ENCODE results near the gene IFNA10. TPM values are rescaled to one million over a fixed set of nuclear protein-coding genes. Genes with fewer than 3 reads are reported as not detected.

The IFNA10 gene
- not detected in 5 replicates for total RNA-seq (2022; extraction: Qiagen RNA extraction; ENCODE audit: low read depth)

GRCh38 chr9:21207043-21207442 lies at the start of gene IFNA10:
Gene IFNA10, minus strand, starts transcription at chr9:21207143. Its CDS starts 46 bp downstream, at chr9:21207097.

GRCh38 chr9:21239911-21240310 lies 33.0 kb upstream of the IFNA10 start, which contains the start of gene IFNA14:
Gene IFNA14, minus strand, starts transcription at chr9:21240005. Its CDS starts 70 bp downstream, at chr9:21239935.

GRCh38 chr9:21228122-21228521 lies 21.2 kb upstream of the IFNA10 start, which contains the start of gene IFNA17:
Gene IFNA17, minus strand, starts transcription at chr9:21228222. Its CDS starts 49 bp downstream, at chr9:21228173.

GRCh38 chr9:21217211-21217610 lies 10.3 kb upstream of the IFNA10 start, which contains the start of gene IFNA16:
Gene IFNA16, minus strand, starts transcription at chr9:21217311. Its CDS starts 6 bp downstream, at chr9:21217305.

GRCh38 chr9:21202105-21202504 lies 4.8 kb downstream of the IFNA10 start, which contains the start of gene IFNA7:
Gene IFNA7, minus strand, starts transcription at chr9:21202205. Its CDS starts 40 bp downstream, at chr9:21202165.

GRCh38 chr9:21187487-21187886 lies 19.5 kb downstream of the IFNA10 start, which contains the start of gene IFNA4:
Gene IFNA4, minus strand, starts transcription at chr9:21187587. Its CDS starts 56 bp downstream, at chr9:21187531.

GRCh38 chr9:21166560-21166959 lies 40.4 kb downstream of the IFNA10 start, which contains the start of gene IFNA21:
Gene IFNA21, minus strand, starts transcription at chr9:21166660. Its CDS starts 48 bp downstream, at chr9:21166612.

Other genes with a start within 250 kb of the IFNA10 start
- 1.0 to 1.6 TPM (median 1.1 TPM) in 5 replicates for gene HACD4, start 175.5 kb downstream of the IFNA10 start, total RNA-seq (2022; extraction: Qiagen RNA extraction; ENCODE audit: low read depth)
- gene IFNB1, start 129.2 kb downstream of the IFNA10 start, total RNA-seq (2022; extraction: Qiagen RNA extraction; ENCODE audit: low read depth) = not detected in 5 replicates
- gene IFNW1, start 65.3 kb downstream of the IFNA10 start, total RNA-seq (2022; extraction: Qiagen RNA extraction; ENCODE audit: low read depth) = not detected in 5 replicates
- not detected in 5 replicates for gene IFNA21, start 40.5 kb downstream of the IFNA10 start, total RNA-seq (2022; extraction: Qiagen RNA extraction; ENCODE audit: low read depth)
- not detected in 5 replicates for gene IFNA4, start 19.6 kb downstream of the IFNA10 start, total RNA-seq (2022; extraction: Qiagen RNA extraction; ENCODE audit: low read depth)
- not detected in 5 replicates for gene IFNA7, start 4.9 kb downstream of the IFNA10 start, total RNA-seq (2022; extraction: Qiagen RNA extraction; ENCODE audit: low read depth)
- not detected in 5 replicates for gene IFNA16, start 10.2 kb upstream of the IFNA10 start, total RNA-seq (2022; extraction: Qiagen RNA extraction; ENCODE audit: low read depth)
- gene IFNA17, start 21.1 kb upstream of the IFNA10 start, total RNA-seq (2022; extraction: Qiagen RNA extraction; ENCODE audit: low read depth) = not detected in 5 replicates
- not detected in 5 replicates for gene IFNA14, start 32.9 kb upstream of the IFNA10 start, total RNA-seq (2022; extraction: Qiagen RNA extraction; ENCODE audit: low read depth)
- not detected in 5 replicates for gene IFNA5, start 98.2 kb upstream of the IFNA10 start, total RNA-seq (2022; extraction: Qiagen RNA extraction; ENCODE audit: low read depth)
- gene KLHL9, start 128.3 kb upstream of the IFNA10 start, total RNA-seq (2022; extraction: Qiagen RNA extraction; ENCODE audit: low read depth) = 15.0 to 20.4 TPM (median 17.7 TPM) in 5 replicates
- gene IFNA6, start 143.7 kb upstream of the IFNA10 start, total RNA-seq (2022; extraction: Qiagen RNA extraction; ENCODE audit: low read depth) = not detected in 5 replicates
- gene IFNA13, start 160.9 kb upstream of the IFNA10 start, total RNA-seq (2022; extraction: Qiagen RNA extraction; ENCODE audit: low read depth) = not detected in 5 replicates
- gene IFNA2, start 178.3 kb upstream of the IFNA10 start, total RNA-seq (2022; extraction: Qiagen RNA extraction; ENCODE audit: low read depth) = not detected in 5 replicates
- gene IFNA8, start 202.0 kb upstream of the IFNA10 start, total RNA-seq (2022; extraction: Qiagen RNA extraction; ENCODE audit: low read depth) = not detected in 5 replicates
- gene IFNA1, start 233.3 kb upstream of the IFNA10 start, total RNA-seq (2022; extraction: Qiagen RNA extraction; ENCODE audit: low read depth) = not detected in 5 replicates

Data from A549 treated with DMSO at 1 μM for 4 hours (cell line).